ENCODE measurements around the gene UBE2K.

DNA sequence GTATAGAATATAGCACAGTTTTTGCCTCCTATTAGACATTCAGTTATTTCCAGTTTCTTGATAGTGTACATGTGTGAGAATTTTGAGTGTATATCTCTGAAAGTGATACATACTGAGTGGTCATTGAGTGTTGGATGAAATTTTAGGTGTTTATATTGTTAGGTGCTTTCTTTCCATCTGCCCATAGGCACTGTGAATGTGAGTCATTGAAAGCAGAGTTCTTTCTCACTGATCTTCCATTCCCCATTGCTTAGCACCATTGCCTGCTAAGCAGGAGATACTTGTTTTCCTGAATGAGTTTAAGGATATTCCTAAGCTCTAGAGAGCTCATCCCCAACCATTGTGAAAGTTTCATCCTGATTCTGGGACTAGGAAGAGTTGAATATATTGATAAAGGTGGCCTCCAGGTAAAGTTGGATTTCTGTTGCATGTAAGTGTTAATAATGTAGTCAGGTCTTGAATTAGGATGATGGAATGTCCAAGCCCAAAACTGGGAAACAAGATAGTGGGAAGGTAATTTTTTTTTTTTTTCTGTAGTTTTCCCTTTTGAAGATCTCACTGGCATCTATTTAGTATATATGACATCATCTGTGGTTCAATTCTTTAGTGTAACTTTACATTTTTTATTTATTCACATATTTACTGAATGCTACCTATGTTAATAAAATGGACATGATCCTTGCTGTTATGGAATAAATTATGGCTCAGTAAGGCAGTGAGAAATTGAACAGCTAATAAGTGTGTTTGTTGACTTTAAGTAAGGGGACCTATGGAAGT lies 22.1 kb downstream of the UBE2K start:
- TF ChIP-seq, protein P1, sequence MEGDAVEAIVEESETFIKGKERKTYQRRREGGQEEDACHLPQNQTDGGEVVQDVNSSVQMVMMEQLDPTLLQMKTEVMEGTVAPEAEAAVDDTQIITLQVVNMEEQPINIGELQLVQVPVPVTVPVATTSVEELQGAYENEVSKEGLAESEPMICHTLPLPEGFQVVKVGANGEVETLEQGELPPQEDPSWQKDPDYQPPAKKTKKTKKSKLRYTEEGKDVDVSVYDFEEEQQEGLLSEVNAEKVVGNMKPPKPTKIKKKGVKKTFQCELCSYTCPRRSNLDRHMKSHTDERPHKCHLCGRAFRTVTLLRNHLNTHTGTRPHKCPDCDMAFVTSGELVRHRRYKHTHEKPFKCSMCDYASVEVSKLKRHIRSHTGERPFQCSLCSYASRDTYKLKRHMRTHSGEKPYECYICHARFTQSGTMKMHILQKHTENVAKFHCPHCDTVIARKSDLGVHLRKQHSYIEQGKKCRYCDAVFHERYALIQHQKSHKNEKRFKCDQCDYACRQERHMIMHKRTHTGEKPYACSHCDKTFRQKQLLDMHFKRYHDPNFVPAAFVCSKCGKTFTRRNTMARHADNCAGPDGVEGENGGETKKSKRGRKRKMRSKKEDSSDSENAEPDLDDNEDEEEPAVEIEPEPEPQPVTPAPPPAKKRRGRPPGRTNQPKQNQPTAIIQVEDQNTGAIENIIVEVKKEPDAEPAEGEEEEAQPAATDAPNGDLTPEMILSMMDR (IDR thresholded peaks at IDR 0.05) = no peak
- no peak for TF ChIP-seq POLR2A (IDR thresholded peaks at IDR 0.05)

All from lower leg skin (tissue), 3 donors.